Karpas-422 (cell line): ENCODE measurements around the gene PKN3. TPM values are rescaled to one million over a fixed set of nuclear protein-coding genes. Genes with fewer than 3 reads are reported as not detected.
"Not testable (repeated sequence)": the region's sequence is repeated elsewhere in the genome, so short reads cannot be mapped to it uniquely, and the experiment has no call there.

Source experiments
- DNase-seq: peaks from one replicate; pipeline ENCODE4 v3.0.0-alpha.2; 2015
- H2AFZ ChIP-seq: fragments of 200-600 bp; sonication (generic); 2 replicates; pipeline ENCODE4 v1.6.1; 2014; ENCODE audit warnings: antibody characterized with exemption, low read length, mixed read lengths
- H3K27ac ChIP-seq: fragments of 200-600 bp; sonication (generic); 2 replicates; pipeline ENCODE4 v1.5.1; 2014; ENCODE audit warnings: mild to moderate bottlenecking, low read length, moderate library complexity
- H3K27me3 ChIP-seq: fragments of 200-600 bp; sonication (generic); 2 replicates; pipeline ENCODE4 v1.6.1; 2014; ENCODE audit warnings: low read length, mixed read lengths
- H3K36me3 ChIP-seq: fragments of 200-600 bp; sonication (generic); 2 replicates; pipeline ENCODE4 v1.6.1; 2014; ENCODE audit warnings: low read length, mixed read lengths; ENCODE audit not compliant: insufficient read depth
- H3K4me1 ChIP-seq: fragments of 200-600 bp; sonication (generic); 2 replicates; pipeline ENCODE4 v1.6.1; 2014; ENCODE audit warnings: mild to moderate bottlenecking, low read length, mixed read lengths
- H3K4me2 ChIP-seq: fragments of 200-600 bp; sonication (generic); 2 replicates; pipeline ENCODE4 v1.6.1; 2014; ENCODE audit warnings: low read length, low read depth, mild to moderate bottlenecking; ENCODE audit not compliant: poor library complexity, severe bottlenecking
- H3K4me3 ChIP-seq: fragments of 200-600 bp; sonication (generic); 2 replicates; pipeline ENCODE4 v1.5.1; 2014; ENCODE audit warnings: mild to moderate bottlenecking, antibody characterized with exemption, low read length, mixed read lengths
- H3K79me2 ChIP-seq: fragments of 200-600 bp; sonication (generic); 2 replicates; pipeline ENCODE4 v1.6.1; 2014; ENCODE audit warnings: mild to moderate bottlenecking, low read length, mixed read lengths
- H3K9ac ChIP-seq: fragments of 200-600 bp; sonication (generic); 2 replicates; pipeline ENCODE4 v1.6.0; 2014; ENCODE audit warnings: low read length
- H3K9me2 ChIP-seq: fragments of 200-600 bp; sonication (generic), shearing (Covaris generic); replicated peaks from 2 replicates; pipeline ENCODE4 v1.6.0; 2014; ENCODE audit warnings: mild to moderate bottlenecking, low read length, moderate library complexity; ENCODE audit not compliant: insufficient read depth
- H3K9me3 ChIP-seq: fragments of 300-700, 200-600 bp; sonication (generic); 2 replicates; pipeline ENCODE4 v1.6.1; 2014; ENCODE audit warnings: low read length, mixed read lengths
- H4K20me1 ChIP-seq: fragments of 200-600 bp; sonication (generic); 2 replicates; pipeline ENCODE4 v1.6.1; 2014; ENCODE audit warnings: mild to moderate bottlenecking, antibody characterized with exemption, low read length, low read depth; ENCODE audit not compliant: insufficient read depth
- total RNA-seq: library from RNA; depleted of rRNA; stranded (reverse); fragments of >200 nt; shearing (Covaris generic); gene quantifications from 2 replicates; pipeline ENCODE4 v1.2.3, GENCODE V29; 2014; ENCODE audit warnings: low replicate concordance

Gene PKN3
- total RNA-seq, 1 experiment from 2014 or later: not detected

GRCh38 chr9:128688501-128689292 is 13.6 kb upstream of the PKN3 start, which contains the start of gene SET:
Gene SET (plus strand): TSS chr9:128689222. CDS start chr9:128689583, 361 bp downstream.
- peak; percentile 98 for DNase-seq
- Histone ChIP-seq H3K27ac (peak within 1 kb of the TSS; percentile 72), H3K27me3 (no peaks in the 10 kb centered on the region), H3K4me2 (peak within 1 kb of the TSS; percentile 94), H3K4me1 (peaks cover 55% of the 10 kb centered on the region), H3K79me2 (peaks cover 73% of the 10 kb centered on the region), H3K9ac (peak within 1 kb of the TSS; percentile 86), H4K20me1 (peaks cover 38% of the 10 kb centered on the region), H3K9me2 (no peaks in the 10 kb centered on the region), H2AFZ (peak within 1 kb of the TSS; percentile 19; the same call in 1 of the 2 replicates), H3K4me3 (peak within 1 kb of the TSS; percentile 93), H3K9me3 (no peaks in the 10 kb centered on the region), H3K36me3 (peaks cover 40% of the 10 kb centered on the region)

- Histone ChIP-seq H3K4me3 (peak overlapping the region; percentile 70), H4K20me1 (peaks cover 41% of the 10 kb centered on the region), H3K27me3 (no peaks in the 10 kb centered on the region), H3K36me3 (peaks cover 47% of the 10 kb centered on the region), H2AFZ (no peak overlapping the region), H3K27ac (peak overlapping the region; percentile 64), H3K4me1 (peaks cover 55% of the 10 kb centered on the region), H3K9me2 (no peaks in the 10 kb centered on the region), H3K4me2 (peak overlapping the region; percentile 49), H3K79me2 (peaks cover 67% of the 10 kb centered on the region), H3K9ac (peak overlapping the region; percentile 85), H3K9me3 (no peaks in the 10 kb centered on the region)
- no peak for DNase-seq
Measured at GRCh38 chr9:128689293-128689774, 13.0 kb upstream of the PKN3 start.

- peak overlapping the region; percentile 93 for H3K4me3 ChIP-seq
- peaks cover 50% of the 10 kb centered on the region for H3K36me3 ChIP-seq
- H3K27me3 ChIP-seq: no peaks in the 10 kb centered on the region
- peak overlapping the region; percentile 86 for H3K9ac ChIP-seq
- H3K9me2 ChIP-seq: no peaks in the 10 kb centered on the region
- H4K20me1 ChIP-seq: peaks cover 41% of the 10 kb centered on the region
- H3K4me2 ChIP-seq: peak overlapping the region; percentile 91
- H2AFZ ChIP-seq: no peak overlapping the region
- H3K79me2 ChIP-seq: peaks cover 60% of the 10 kb centered on the region
- peak; percentile 74 for DNase-seq
- no peaks in the 10 kb centered on the region for H3K9me3 ChIP-seq
- H3K27ac ChIP-seq: peak overlapping the region; percentile 69
- peaks cover 49% of the 10 kb centered on the region for H3K4me1 ChIP-seq
Measured at GRCh38 chr9:128689820-128690683, 12.3 kb upstream of the PKN3 start.

GRCh38 chr9:128690684-128691034 is 11.6 kb upstream of the PKN3 start:
- no peak for DNase-seq
- Histone ChIP-seq H3K4me1 (peaks cover 43% of the 10 kb centered on the region), H3K27me3 (no peaks in the 10 kb centered on the region)

GRCh38 chr9:128693738-128694137 is 8.6 kb upstream of the PKN3 start:
- H3K9me2 ChIP-seq, H3K27me3 ChIP-seq, H3K4me2 ChIP-seq, H3K9ac ChIP-seq, H3K9me3 ChIP-seq, H3K27ac ChIP-seq, DNase-seq, H2AFZ ChIP-seq, H3K4me3 ChIP-seq: not testable (repeated sequence)
- peaks cover 23% of the 10 kb centered on the region for H3K79me2 ChIP-seq
- peaks cover 44% of the 10 kb centered on the region for H4K20me1 ChIP-seq
- peaks cover 12% of the 10 kb centered on the region for H3K4me1 ChIP-seq
- H3K36me3 ChIP-seq: peaks cover 56% of the 10 kb centered on the region

More at GRCh38 chr9:128690684-128691034, 11.6 kb upstream of the PKN3 start:
- H3K9me2 ChIP-seq: no peaks in the 10 kb centered on the region
- H3K4me2 ChIP-seq: peak overlapping the region; percentile 91
- H4K20me1 ChIP-seq: peaks cover 37% of the 10 kb centered on the region
- peak overlapping the region; percentile 69 for H3K27ac ChIP-seq
- peak overlapping the region; percentile 86 for H3K9ac ChIP-seq
- peak overlapping the region; percentile 93 for H3K4me3 ChIP-seq
- H3K79me2 ChIP-seq: peaks cover 54% of the 10 kb centered on the region
- H2AFZ ChIP-seq: no peak overlapping the region
- H3K36me3 ChIP-seq: peaks cover 53% of the 10 kb centered on the region
- no peaks in the 10 kb centered on the region for H3K9me3 ChIP-seq

- Histone ChIP-seq H3K36me3 (peaks cover 56% of the 10 kb centered on the region), H3K79me2 (peaks cover 22% of the 10 kb centered on the region), H3K27ac (no peak overlapping the region)
Measured at GRCh38 chr9:128694344-128694743, 8.0 kb upstream of the PKN3 start.

GRCh38 chr9:128696923-128697707 is 5.2 kb upstream of the PKN3 start:
- Histone ChIP-seq H3K4me1 (no peaks in the 10 kb centered on the region), H3K79me2 (no peaks in the 10 kb centered on the region), H3K9ac (no peak overlapping the region), H3K27me3 (no peaks in the 10 kb centered on the region), H3K9me2 (no peaks in the 10 kb centered on the region), H3K9me3 (no peaks in the 10 kb centered on the region), H3K36me3 (peaks cover 35% of the 10 kb centered on the region), H3K4me3 (no peak overlapping the region), H3K27ac (no peak overlapping the region), H3K4me2 (no peak overlapping the region), H2AFZ (no peak overlapping the region), H4K20me1 (peaks cover 24% of the 10 kb centered on the region)
- no peak for DNase-seq

More at GRCh38 chr9:128694344-128694743, 8.0 kb upstream of the PKN3 start:
- H3K4me1 ChIP-seq: peaks cover 12% of the 10 kb centered on the region
- no peak overlapping the region for H2AFZ ChIP-seq
- H3K9me3 ChIP-seq: no peaks in the 10 kb centered on the region
- H3K4me2 ChIP-seq: no peak overlapping the region
- H3K4me3 ChIP-seq: no peak overlapping the region
- no peak for DNase-seq
- H3K9me2 ChIP-seq: no peaks in the 10 kb centered on the region
- H3K27me3 ChIP-seq: no peaks in the 10 kb centered on the region
- H3K9ac ChIP-seq: no peak overlapping the region
- H4K20me1 ChIP-seq: peaks cover 44% of the 10 kb centered on the region
